ENCODE measurements around the gene MNAT1.
"Not testable (repeated sequence)": the region's sequence is repeated elsewhere in the genome, so short reads cannot be mapped to it uniquely, and the experiment has no call there.

Gene MNAT1

DNA sequence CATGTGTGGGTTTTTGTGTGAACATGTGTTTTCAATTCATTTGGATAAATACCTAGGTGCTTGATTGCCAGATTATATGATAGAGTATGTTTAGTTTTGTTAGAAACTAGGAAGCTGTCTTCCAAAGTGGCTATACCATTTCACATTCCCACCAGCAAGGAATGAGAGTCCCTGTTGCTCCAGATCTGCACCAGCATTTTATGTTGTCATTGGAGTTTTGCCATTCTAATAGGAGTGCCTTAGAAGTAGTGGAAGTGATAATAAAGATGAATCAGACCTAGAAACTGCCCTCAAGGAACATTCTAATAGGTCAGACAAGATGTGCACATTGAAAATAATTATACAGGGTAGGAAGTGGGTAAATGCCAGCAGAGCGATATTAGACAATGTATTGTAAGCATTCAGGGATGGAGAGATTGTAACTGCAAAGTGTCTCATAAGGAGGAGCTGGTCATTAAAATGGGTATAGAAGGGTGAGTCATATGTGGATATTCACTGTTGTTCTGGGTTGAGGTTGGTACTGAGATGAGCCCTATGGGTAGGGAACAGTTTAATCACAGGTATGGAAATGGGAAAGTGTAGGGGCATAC, 71.4 kb downstream of the MNAT1 start:
- no peak for DNase-seq (ENCODE audit: low read depth)

DNA sequence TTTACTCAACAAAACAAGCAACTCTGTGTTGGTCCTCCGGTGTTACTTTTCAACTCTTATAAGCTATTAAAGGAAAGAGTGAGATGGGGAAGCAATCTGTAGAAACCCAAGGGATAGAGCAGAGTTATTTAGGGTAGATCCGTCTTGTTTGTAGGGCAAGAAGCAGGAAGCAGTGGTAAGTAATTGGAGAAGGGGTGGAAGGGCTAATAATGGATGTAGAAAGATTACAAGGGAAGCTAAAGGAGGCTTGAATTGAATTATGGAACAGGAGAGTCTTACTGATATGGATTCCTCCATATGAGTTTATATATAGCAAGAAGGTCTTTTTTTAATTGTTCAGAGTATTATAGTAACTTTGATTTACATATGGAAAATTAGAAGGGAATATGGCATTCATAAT, 72.7 kb downstream of the MNAT1 start:
- DNase-seq (ENCODE audit: low read depth), result no peak

DNA sequence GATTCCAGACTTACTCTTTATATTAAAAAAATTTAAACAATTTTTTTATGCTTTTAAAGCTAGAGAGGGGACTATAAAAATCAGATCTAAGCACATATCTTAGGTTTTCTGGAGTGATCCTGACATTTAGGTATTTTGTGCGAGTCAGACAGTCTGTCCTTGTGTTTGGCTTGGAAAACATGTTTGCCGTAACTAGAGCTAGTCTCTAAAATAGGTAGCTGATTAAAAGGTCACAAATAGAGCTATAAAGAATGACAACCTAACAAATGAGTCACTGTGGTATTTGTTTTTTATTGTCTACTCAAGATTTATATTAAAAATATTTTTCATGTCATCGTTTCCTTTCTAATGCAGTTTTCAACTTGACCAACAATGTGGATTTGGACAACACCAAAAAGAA, 73.4 kb downstream of the MNAT1 start:
- DNase-seq (ENCODE audit: low read depth), result no peak

DNA sequence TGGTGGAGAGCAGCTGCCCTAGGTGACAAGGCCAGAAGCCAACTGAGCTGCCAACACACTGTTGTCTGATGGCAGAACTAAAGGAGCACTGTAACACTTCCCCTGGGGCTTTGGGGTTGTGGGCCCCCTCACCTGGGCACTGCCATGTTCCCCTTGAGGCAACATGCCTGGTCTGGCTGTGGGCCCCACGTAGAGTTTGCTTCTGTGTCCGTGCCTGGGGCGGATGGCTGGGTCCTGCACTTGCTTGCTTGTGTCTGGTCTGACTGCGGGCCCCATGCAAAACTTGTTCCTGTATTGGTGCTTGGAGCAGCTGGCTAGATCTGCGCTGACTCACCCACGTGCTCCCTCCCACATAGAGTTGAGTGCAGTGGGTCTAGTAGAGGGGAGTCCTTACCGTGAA, 78.4 kb downstream of the MNAT1 start:
- no peak for DNase-seq (ENCODE audit: low read depth)

DNA sequence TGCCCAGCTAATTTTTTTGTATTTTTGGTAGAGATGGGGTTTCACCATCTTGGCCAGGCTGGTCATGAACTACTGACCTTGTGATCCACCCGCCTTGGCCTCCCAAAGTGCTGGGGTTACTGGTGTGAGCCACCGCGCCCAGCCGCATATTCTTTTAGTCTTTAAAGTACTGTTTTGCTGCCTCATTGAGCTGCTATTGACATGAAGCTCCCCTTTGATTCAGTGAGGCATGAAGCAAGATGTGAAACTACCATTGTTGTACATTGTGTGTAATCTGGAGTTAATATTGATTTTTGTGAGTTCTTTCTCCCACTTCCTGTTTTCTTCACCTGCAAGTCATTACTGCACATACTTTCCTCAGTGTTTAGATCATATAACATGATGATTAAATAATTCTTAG, 80.8 kb downstream of the MNAT1 start:
- no peak for DNase-seq (ENCODE audit: low read depth)

DNA sequence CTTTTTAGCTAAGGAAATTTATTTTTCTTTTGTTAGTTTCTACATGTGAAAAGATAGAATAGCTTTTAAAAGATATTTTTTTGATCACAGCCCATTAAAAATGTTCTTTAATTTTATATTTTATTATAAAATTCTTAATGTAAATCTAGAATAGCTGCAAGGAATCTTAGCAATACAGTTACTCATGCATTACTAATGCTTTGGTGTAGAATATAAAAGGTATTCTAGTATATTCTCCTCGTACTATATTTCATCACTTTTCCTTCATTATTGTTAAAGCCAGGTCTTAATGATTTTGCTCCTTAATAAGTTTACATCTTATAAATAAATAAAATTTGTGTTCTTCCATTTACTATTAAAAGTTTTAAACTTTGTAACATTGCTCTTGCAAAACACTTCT, 82.6 kb downstream of the MNAT1 start:
- no peak for DNase-seq (ENCODE audit: low read depth)

DNA sequence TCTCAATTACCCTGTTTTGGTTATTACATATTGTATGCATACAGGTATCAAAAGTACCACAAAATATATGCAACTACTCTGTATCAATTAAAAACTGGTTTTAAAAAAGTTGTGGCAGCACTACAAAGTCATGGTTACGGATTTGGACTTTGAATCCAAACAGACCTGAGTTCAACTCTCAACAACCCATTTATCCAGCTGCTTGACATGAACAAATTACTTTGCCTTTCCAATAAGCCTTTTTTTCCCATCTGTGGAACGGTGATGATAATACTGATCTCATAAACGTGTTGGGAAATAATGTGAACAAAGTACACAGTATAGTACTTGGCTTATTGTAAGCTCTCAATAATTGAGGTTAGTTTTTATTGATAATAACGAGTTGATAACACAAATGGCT, 85.0 kb downstream of the MNAT1 start:
- DNase-seq (ENCODE audit: low read depth), result no peak

DNA sequence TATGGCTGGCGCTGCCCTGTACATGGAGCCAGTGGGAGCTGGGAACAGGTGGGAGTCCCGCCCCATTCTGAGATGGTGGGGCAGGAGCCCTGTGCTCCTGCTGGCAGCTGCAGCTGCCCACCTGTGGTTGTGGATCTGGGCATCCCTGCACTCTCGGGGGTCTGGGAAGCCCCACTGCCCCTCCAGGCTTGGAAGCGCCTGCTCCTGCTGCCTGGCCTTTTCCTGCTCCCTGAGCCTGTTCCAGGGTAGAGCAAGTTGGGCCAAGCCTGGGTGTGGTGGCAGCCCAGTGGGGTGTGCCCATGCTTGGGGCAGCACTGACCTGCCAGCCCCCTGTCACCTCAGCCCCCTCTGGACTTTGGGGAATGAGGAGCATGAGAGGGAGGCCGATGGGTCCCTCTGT, 104.0 kb downstream of the MNAT1 start:
- no peak for DNase-seq (ENCODE audit: low read depth)

DNA sequence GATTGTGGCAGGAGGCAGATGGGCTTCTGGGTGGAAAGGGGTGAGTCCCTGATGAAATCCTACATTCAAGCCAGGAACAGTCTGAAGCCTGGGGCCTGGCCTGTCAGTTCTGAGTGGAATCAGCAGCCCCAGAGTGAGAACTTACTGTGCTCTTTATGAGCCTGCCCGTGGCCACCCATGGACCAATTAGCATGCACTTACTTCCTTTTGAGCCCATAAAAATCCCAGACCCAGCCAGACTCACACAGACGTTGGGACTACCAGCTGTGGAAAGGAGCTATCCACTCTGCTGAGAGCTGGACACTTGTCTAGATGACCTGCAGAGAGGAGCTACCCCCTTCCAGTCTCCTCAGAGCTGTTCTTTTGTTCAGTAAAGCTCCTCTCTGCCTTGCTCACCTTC, 104.5 kb downstream of the MNAT1 start:
- no peak for DNase-seq (ENCODE audit: low read depth)

DNA sequence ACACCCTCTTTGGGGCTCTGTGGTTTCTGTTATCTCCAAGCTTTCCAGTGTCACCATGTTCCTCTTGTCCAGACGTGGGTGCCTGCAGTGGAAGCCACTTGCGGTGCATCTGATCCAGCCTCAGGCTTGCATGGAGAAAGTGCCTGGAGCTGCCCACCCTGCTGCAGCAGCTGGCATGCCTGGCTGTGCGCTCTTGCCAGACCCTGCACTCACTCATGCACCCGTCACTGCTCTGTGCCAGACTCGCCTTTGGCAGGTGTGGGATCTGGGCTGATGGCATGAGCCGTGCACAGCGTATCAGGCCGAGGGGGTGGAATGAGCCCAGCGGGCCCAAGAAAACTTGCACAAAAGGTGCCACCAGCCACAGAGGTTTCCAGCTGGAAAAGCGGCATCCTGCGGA, 105.1 kb downstream of the MNAT1 start:
- DNase-seq (ENCODE audit: low read depth), result no peak

DNA sequence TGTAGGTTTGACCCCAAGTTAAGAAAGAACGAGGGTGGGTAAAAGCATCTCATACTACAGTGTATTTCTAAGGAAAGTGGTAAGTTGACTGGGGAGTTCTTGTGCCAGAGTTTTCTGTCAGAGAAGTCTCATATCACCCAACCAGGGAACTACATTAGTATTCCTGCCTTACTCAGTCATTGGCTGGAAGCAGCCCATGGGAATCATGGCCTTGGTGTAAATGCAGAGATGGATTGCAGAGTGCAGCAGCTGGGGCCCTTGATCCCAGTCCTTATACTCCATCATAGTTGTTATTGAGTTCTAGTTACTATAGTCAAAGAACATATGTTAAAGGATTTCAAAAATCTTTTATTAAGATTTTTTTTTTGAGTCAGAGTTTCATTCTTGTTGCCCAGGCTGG, 105.8 kb downstream of the MNAT1 start:
- no peak for DNase-seq (ENCODE audit: low read depth)

DNA sequence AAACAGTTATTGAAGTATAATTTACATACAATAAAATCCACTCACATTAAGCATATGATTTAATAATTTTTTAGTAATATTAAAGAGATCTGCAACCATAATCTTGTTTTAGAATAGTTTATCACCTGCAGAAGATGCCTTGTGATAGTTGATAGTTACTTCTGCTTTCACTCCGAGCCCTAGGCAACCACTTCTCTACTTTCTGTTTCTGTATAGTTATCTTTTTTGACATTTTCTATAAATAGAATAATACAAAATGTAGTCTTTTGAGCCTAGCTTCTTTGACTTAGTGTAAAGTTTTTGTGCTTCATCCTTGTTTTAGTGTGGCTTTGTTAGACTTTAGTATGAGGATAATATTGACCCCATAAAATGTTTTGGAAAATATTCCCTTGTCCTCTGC, 111.0 kb downstream of the MNAT1 start:
- no peak for DNase-seq (ENCODE audit: low read depth)

DNA sequence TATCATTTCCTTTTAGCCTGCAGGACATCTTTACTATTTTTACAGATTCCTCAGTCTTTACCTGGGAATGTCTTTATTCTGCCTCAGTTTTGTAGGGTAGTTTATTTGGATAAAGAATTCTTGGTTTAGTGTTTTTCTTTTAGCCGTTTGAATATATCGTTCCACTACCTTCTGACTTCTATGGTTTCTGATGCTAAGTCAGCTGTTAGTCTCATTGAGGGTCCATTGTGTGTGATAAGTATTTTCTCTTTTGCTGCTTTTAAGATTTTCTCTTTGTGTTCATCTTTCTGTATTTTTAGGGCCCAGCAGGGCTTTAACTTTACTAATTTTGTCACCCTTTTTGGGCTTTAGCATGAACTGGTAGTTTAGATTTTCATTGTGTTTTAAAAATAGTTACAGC, 113.5 kb downstream of the MNAT1 start:
- no peak for DNase-seq (ENCODE audit: low read depth)

DNA sequence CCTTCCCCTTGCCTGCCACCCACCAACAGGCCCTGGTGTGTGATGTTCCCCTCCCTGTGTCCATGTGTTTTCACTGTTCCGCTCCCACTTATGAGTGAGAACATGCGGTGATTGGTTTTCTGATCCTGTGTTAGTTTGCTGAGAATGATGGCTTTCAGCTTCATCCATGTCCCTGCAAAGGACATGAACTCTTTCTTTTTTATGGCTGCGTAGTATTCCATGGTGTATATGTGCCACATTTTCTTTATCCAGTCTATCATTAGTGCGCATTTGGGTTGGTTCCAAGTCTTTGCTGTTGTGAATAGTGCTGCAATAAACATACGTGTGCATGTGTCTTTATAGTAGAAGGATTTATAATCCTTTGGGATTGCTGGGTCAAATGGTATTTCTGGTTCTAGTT, 117.1 kb downstream of the MNAT1 start:
- DNase-seq (ENCODE audit: low read depth), result not testable (repeated sequence)

DNA sequence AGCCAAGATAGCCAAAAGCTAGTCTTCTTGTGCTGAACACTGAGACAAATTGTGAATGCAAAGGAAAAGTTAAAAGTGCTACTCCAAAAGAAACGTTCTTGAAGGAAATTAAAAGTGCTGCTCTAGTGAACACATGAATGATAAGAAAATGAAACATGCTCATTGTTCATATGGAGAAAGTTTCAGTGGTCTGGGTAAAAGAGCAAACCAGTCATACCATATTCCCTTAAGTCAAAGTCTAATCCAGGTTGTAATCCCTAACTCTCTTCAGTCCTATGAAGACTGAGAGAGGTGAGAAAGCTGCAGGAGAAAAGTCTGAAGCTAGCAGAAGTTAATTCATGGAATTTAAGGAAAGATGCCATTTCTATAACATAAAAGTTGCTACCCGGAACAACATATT, 121.5 kb downstream of the MNAT1 start:
- DNase-seq (ENCODE audit: low read depth), result no peak

DNA sequence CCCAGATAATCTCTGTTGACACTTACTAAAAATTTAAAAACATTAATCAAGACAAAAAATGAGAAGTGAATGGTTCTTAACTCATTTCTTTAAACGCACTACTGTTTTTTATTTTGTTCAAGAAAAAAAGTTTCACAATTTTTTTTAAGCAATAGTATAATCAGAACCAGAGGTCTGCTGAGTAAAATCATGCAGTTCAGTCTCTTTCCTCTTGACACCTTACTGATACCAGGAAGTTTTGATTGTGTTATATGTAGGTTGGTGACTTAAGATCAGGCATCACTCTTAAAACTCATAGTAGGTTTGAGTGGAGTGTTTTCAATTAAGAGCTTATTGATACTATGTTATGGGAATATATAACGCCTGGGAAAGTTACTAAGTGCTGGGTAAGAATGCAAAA, 125.0 kb downstream of the MNAT1 start:
- DNase-seq (ENCODE audit: low read depth), result no peak

DNA sequence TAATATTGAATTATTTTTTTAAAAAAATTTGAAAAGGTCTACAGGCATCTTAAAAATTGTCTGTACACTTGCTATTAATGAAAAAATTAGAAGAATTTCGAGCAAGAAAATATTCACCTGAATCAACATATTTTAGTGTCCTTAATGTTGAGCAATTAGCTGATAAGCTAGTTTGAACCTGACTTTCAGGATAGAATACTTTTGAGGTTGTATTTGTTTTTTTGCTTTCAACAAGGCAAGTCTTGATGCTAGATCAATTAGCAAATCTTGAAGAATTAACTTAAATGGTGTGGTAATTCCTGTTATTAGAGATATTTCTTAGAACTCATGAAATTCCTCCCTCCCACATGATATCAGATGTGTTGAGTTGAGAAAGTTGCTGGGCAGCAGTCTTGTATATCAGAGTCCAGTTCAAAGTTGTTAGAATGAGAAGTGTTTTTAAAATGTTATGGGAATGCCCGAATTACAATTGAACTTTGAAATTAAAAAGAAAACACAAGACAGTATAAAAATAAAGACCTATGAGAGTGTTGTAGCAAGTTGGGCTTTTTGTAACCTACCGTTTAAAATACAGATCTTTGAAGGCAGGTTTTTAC, 127.1 kb downstream of the MNAT1 start:
- no peak for DNase-seq (ENCODE audit: low read depth)

DNA sequence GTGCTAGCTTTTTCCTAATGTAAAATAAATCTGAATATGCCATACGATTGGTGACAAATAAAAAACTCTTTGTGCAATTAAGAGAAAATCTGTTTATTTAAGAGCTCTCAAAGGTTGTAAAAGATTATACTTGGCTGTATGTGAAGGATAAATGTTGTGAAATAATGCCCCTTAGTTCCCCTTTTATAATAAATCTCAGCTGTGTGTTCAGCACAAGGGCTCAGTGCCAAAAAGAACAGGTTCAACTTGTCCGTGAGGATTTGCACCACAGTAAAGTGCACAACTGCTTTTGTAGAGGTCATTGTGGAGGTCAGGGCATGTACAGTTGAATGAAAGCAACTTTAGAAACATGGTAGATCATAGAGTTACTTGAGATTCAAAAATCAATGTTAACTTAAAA, 127.7 kb downstream of the MNAT1 start:
- no peak for DNase-seq (ENCODE audit: low read depth)

DNA sequence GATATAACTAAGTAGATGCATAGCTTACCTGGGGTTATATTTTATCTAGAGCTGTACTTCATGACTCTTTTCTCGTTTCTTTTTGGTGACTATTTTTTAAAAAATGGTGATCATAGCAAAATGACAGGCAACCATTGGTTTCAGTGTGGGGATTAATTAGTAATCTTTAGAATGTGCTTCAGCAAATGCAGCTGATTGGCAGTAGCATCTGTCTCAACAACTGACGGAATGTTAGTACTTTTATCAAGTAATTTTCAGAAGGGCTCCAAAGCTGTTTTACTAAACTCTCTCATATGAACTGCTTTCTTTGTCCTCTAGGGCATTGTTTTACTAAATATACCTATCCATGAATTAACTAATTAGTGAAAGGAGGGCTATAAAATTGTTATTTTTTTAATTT, 128.7 kb downstream of the MNAT1 start:
- DNase-seq (ENCODE audit: low read depth), result no peak

DNA sequence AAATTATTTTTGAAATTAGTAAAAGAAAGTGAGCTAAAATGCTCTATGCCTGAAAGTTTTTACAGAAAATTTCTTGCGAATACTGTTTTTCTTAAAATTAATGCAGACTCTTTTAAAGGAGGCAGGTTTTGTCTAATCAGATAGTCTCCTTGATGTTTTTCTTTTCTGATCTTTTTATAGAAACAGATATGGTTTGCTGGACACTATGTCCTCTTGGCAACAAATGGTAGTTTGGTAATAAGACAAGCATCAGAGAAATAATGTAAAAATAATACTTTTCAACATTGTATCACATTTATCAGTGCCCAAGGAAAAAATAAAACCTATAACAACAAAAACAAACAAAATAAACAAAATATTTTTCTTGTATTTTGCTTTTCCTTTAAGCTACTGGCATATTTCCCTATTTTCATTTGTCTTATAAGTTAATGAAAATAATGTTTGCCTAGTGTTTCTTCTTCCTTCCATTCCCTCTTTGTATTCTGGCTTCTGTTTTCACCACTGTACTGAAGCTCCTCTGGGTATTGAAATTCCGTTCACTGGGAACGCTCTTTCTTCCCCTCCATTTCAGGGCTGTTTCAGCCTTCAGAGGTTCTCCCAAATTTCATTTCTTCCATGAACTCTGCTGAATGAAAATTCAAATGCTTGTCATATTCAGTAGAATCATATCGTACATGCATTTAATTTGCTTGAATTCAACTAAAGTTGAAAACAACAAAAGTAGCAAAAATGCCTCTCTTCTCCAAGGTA, 131.0 kb downstream of the MNAT1 start:
- DNase-seq (ENCODE audit: low read depth), result no peak

DNA sequence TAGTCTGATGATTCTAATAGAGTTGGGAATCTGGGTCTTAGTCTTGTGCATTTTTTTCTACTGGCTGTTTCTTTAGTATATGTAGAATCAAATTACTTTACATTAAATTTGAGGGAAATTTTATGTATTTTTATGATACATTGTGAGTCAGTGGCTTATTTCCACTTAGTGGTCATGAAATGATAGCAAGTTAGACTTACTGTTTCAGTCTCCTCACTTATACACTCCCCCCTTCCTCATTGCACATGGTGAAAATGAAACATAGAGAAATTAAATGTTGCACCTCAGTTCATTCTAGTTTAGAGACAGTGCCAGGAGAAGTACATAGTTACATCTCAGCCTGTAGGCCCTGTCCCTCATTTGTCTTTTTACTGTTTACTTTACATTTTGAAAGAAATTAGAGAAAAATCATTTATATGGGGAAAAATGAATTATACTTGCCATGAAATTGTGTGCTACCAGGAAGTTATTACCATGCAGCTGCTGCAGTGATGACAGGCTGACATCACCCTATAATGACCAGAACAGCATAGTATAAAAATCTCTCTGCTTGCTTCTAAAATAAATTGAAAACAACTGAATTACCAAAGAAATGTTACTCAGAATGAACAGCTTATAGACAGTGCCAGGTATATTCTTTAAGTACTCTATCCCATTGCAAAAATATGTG, 133.1 kb downstream of the MNAT1 start:
- DNase-seq (ENCODE audit: low read depth), result no peak

DNA sequence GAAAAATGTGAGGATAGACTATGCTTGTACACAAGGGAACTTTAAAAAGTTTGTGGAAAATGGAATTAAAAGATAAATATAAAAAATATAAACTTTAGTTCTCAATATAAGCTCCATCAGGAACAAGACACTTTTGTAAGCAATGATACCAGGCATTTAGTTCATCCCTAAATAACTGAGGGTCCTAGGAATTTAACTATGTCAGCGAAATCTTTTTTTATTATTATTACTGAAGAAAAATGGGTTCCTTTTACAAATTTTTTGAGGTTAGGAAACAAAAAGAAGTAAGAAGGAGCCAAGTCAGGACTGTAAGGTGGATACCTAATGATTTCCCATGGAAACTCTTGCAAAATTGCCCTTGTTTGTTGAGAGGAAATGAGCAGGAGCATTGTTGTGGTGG, 143.6 kb downstream of the MNAT1 start:
- DNase-seq (ENCODE audit: low read depth), result no peak

DNA sequence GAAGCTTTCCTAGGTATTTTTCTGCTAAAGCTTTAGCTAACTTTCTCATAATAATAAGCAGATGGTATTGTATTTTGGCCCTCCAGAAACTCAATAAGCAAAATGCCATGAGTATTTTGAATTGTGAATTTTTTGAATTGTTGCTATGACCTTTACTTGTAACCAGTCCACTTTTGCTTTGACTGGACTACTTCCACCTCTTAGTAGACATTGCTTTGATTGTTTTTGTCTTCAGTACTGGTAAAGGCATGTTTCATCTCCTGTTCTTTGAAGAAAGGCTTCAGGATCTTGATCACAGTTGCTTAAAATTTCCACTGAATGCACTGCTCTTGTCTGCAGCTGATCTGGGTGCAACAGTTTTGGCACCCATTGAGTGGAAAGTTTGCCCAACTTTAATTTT, 144.0 kb downstream of the MNAT1 start:
- DNase-seq (ENCODE audit: low read depth), result no peak

Data from stimulated activated CD8-positive, alpha-beta memory T cell treated with anti-CD3 and anti-CD28 coated beads, Interleukin-15, amount 100 ng/mL, for 1 hour (primary cell).